ENCODE measurements around the gene PAGE5. TPM values are rescaled to one million over a fixed set of nuclear protein-coding genes. Genes with fewer than 3 reads are reported as not detected.

The PAGE5 gene
- total RNA-seq = not detected
- long read RNA-seq = 0 reads

DNA sequence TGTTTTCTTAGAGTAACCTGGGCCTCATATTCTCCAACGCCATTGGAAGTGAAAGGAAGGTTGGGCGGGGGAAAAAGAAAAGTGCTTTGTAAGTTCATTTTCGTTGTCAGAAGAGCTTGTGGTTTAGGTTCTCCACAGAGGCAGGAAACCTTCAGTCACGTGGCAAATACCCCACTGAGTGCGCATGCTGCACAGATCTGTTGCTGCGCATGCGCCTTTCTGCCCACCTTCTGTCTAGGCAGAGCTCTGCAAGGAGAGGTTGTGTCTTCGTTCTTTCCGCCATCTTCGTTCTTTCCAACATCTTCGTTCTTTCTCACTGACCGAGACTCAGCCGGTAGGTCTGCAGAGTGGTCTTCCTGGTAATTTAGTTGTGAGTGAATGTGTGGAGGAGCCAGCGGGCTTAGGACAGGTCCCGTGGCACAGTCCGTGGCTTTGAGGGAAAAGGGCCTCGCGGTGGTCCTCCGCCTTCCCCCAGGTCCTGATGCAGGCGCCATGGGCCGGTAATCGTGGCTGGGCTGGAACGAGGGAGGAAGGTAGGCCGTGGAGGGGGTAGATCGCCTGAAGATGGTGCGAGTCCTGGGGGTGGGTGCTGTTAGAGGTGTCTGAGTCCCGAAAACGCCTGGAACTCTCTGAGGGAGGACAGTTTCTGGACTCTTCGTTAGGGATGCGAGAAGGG lies at the start of gene PAGE5:
TSS of gene PAGE5 (plus strand) at position 228 of the 676 bp plus-strand sequence. CDS start 1,037 bp downstream, outside the sequence.
- DNase-seq (ENCODE audit: low spot score) = no peak

DNA sequence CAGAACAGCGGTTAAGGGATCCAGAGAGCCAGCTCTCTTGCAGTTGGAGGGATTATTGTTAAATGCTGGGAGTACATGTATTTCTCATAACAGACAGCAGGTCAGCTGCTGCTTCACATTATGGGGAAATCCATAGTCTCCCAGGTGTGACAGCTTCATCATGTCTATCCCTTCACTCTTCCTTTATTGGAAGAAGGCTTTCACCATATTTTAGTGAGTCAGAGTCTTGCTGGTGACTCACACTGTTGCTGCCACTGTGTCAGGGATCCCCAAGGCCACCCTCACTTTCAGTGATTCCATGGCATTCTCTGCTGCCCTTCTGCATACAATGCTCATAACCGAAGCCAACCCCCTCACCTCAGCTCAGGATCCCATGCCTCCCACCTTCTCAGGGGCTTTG lies 32.9 kb upstream of the PAGE5 start:
- no peak for DNase-seq (ENCODE audit: low spot score)

DNA sequence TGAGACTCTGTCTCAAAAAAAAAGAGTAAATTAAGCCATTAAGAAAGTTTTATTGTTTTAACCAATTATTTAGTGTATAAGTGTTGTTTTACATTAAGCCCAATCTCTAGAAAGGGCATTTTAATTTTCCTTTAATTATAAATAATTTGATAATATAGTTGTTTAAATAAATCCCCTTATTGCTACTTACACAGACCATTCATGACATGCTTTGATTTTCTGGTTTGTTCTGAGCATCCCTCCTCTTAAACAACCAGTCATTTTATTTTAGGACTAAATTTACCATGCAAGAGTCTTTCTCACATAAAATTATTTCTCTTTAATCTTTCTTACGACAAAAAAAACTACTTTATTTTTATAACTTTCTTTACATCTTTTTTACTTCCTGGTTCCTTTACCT lies 23.5 kb upstream of the PAGE5 start:
- no peak for DNase-seq (ENCODE audit: low spot score)

DNA sequence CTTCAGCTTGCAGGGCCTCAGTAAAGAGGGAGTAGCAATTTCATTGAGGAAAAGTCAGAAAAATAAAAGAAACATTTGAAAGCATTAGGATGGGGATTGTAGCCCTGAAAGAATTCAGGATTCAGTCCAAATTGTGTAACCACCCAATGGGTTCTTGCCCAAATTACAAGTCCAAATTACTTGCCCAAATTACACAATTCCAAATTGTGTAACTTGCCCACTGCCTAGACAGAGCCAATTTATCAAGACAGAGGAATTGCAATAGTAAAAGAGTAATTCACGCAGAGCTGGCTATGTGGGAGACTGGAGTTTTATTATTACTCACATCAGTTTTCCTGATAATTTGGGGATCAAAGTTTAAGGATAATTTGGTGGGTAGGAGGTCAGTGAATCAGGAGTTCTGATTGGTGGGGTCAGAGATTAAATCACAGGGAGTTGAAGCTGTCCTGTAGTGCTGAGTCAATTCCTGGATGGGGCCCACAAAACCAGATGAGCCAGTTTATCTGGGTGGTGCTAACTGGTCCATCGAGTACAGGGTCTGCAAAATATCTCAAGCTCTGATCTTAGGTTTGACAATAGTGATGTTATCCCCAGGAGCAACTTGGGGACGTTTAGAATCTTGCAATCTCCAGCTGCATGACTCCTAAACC lies 18.1 kb upstream of the PAGE5 start:
- no peak for DNase-seq (ENCODE audit: low spot score)

GRCh38 chrX:55206162-55206941 lies 13.8 kb upstream of the PAGE5 start:
- DNase-seq (ENCODE audit: low spot score) = no peak

GRCh38 chrX:55210931-55211677 lies 9.0 kb upstream of the PAGE5 start:
- DNase-seq (ENCODE audit: low spot score) = no peak

GRCh38 chrX:55213381-55213780 lies 6.8 kb upstream of the PAGE5 start:
- DNase-seq (ENCODE audit: low spot score) = no peak

GRCh38 chrX:55240788-55241340 lies 20.7 kb downstream of the PAGE5 start:
- DNase-seq (ENCODE audit: low spot score) = no peak

- DNase-seq (ENCODE audit: low spot score) = no peak
Measured at GRCh38 chrX:55253528-55253927, 33.4 kb downstream of the PAGE5 start.

DNA sequence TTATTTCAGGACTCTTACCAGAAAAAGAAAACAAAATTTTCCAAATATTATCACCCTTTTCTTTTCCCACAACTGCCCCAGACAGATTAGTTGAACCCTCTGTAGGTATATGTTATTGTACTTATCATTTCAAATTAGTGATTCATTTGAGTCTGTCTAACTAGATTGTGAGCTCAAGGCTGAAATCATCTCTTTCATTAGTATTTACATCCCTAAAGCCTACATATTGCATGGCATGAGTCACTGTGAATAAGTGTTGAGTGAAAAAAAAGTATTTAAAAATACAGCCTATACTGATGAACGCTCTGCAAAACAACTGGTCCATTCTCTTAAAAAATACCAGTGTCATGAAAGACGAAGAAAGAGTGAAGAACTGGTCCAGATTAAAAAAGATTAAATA lies 40.7 kb downstream of the PAGE5 start:
- no peak for DNase-seq (ENCODE audit: low spot score)

- DNase-seq (ENCODE audit: low spot score) = no peak
Measured at GRCh38 chrX:55264816-55265215, 44.7 kb downstream of the PAGE5 start, which contains the start of gene PAGE3. PAGE3 (minus strand) TSS chrX:55264916; CDS start chrX:55263903, 1,013 bp downstream.

Other genes with a start within 250 kb of the PAGE5 start
- 18.5 TPM for gene PFKFB1, start 226.2 kb upstream of the PAGE5 start, total RNA-seq
- 13.1 TPM for gene APEX2, start 220.0 kb upstream of the PAGE5 start, total RNA-seq
- gene ALAS2, start 189.4 kb upstream of the PAGE5 start, total RNA-seq = 1.1 TPM
- not detected for gene PAGE2B, start 145.3 kb upstream of the PAGE5 start, total RNA-seq
- gene PAGE2, start 131.3 kb upstream of the PAGE5 start, total RNA-seq = not detected
- not detected for gene PAGE3, start 44.6 kb downstream of the PAGE5 start, total RNA-seq
- 19.1 TPM for gene MAGEH1, start 231.8 kb downstream of the PAGE5 start, total RNA-seq